Stimulated activated CD4-positive, alpha-beta T cell treated with anti-CD3 and anti-CD28 coated beads, TNF-alpha, amount 100 ng/mL, for 4 hours (primary cell): ENCODE data around the gene LINC01488.

Source experiments
- DNase-seq, 3 experiments: peaks; one replicate each; pipeline ENCODE4 v3.0.0-alpha.2; 2020; ENCODE audit warnings: low read depth in 3 of 3

LINC01488 gene

GRCh38 chr11:69529001-69529400 lies 47.5 kb downstream of the LINC01488 start:
- DNase-seq: no peak

- no peak for DNase-seq
Measured at GRCh38 chr11:69530278-69531070, 49.0 kb downstream of the LINC01488 start.

GRCh38 chr11:69531071-69531716 lies 49.7 kb downstream of the LINC01488 start:
- DNase-seq: no peak

- DNase-seq: no peak
Measured at GRCh38 chr11:69531717-69532088, 50.2 kb downstream of the LINC01488 start.

GRCh38 chr11:69533296-69534165 lies 52.1 kb downstream of the LINC01488 start:
- DNase-seq: no peak

- no peak for DNase-seq
Measured at GRCh38 chr11:69534166-69534530, 52.7 kb downstream of the LINC01488 start.

GRCh38 chr11:69535908-69536307 lies 54.4 kb downstream of the LINC01488 start:
- no peak for DNase-seq

- DNase-seq: no peak
Measured at GRCh38 chr11:69536406-69536805, 54.9 kb downstream of the LINC01488 start.

- no peak for DNase-seq
Measured at GRCh38 chr11:69537126-69537525, 55.7 kb downstream of the LINC01488 start.

- no peak for DNase-seq
Measured at GRCh38 chr11:69537855-69538640, 56.6 kb downstream of the LINC01488 start.

- no peak for DNase-seq
Measured at GRCh38 chr11:69538854-69539253, 57.4 kb downstream of the LINC01488 start.

- no peak for DNase-seq
Measured at GRCh38 chr11:69539416-69540117, 58.1 kb downstream of the LINC01488 start.

- DNase-seq: no peak
Measured at GRCh38 chr11:69540118-69541000, 58.9 kb downstream of the LINC01488 start.

GRCh38 chr11:69541001-69541285 lies 59.5 kb downstream of the LINC01488 start:
- no peak for DNase-seq

GRCh38 chr11:69541501-69542313 lies 60.2 kb downstream of the LINC01488 start:
- DNase-seq: no peak

GRCh38 chr11:69542314-69543168 lies 61.1 kb downstream of the LINC01488 start:
- DNase-seq: no peak
